GM21390 (cell line): Measurements from ENCODE around the gene AGO4.
"Not testable (repeated sequence)": the region's sequence is repeated elsewhere in the genome, so short reads cannot be mapped to it uniquely, and the experiment has no call there.

Source experiments
- ATAC-seq: cut with Tn5 transposase; IDR thresholded peaks from one replicate; pipeline ENCODE4 v1.9.1; 2021; ENCODE audit not compliant: unreplicated experiment

The AGO4 gene

DNA sequence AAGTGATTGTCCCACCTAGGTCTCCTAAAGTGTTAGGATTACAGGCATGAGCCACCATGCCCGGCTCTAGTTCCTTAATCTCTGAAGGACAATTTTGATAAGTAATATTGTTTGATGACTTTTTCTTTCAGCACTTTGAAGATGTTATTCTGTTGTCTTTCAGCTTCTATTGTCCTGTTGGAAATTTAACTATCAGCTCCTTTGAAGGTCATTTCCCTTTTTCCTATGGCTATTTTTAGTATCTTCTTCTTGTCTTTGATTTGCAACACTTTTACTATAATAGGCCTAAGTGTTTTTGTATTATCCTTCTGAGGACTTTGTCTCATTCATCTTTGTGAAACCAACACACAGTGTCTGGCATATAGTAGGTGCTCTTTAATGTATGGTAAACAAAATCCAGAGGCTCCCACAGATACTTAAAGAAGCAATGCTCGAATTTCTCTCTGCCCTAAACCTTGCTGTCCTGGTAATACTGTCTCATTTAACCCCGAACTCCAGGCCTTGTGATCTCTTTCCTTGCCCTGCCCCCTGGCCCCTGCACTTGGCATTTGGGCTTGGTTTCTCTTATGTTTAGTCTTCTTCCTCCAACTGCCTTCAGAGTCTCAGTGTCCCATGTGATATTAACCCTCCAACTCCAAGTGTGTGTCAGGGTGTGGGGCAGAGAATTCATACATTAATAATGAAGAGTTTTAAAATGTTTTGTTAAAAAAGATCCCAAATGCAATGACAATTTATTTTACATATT is 56.2 kb downstream of the AGO4 start:
- ATAC-seq = no peak

- ATAC-seq = no peak
These were observed 57.0 kb downstream of the AGO4 start for GRCh38 chr1:35864813-35865212.

GRCh38 chr1:35866991-35867390 is 59.2 kb downstream of the AGO4 start:
- ATAC-seq = no peak

DNA sequence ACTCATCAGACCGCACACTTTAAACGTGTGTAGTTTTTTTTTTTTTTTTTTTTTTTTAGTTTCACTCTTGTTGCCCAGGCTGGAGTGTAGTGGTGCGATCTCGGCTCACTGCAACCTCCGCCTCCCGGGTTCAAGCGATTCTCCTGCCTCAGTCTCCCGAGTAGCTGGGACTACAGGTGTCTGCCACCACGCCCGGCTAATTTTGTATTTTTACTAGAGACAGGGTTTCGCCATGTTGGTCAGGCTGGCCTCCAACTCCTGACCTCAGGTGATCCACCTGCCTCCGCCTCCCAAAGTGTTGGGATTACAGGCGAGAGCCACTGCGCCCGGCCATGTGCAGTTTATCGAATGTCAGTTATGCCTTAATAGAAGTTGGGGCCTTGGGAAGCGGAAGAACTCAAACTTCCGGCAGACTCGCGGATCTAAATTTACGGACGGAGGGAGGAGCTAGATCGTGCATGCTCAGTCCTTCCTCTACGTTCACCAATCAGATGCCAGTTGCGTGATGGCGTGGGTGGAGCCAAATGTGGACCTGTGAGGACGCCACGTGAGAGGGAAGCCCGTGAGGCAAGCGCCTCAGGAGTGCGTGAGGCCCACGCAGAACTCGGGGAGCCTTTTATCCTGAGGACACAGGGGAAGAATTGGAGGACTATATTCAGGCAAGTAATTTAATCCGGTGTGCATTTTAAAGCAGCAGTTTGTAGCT is 61.6 kb downstream of the AGO4 start:
- not testable (repeated sequence) for ATAC-seq

DNA sequence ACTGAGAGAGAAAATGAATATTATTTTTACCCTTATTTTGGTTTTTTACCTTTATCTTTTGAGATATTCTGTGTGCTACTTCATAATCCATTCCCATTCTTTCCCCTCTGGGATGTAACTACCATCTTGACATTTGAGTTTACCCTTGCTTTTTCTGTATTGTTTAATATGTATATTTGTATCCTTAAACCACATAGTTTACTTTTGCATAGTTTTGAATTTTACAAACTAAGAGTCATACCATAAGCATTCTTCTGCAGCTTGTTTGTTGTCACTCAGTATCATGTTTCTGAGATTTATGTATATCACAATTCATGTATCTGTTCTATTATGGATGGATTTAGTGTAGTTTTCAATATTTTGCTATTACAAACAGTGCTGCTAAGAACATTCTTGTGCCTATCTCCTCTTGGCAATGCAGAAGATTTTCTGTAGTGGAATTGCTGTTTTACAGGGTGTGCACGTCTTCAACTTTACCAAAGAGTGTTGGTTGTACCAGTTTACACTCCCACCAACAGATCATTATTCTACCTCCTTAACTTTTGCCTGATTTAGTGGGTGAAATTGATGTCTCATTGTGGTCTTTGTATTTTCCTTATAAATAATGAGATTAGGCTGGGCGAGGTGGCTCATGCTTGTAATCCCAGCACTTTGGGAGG is 63.0 kb downstream of the AGO4 start:
- ATAC-seq = no peak

- no peak for ATAC-seq
These were observed 65.5 kb downstream of the AGO4 start for GRCh38 chr1:35873243-35873750.

GRCh38 chr1:35874115-35874514 is 66.3 kb downstream of the AGO4 start:
- not testable (repeated sequence) for ATAC-seq

GRCh38 chr1:35876988-35877387 is 69.2 kb downstream of the AGO4 start:
- ATAC-seq = no peak

GRCh38 chr1:35881850-35882273 is 74.0 kb downstream of the AGO4 start:
- no peak for ATAC-seq

GRCh38 chr1:35882586-35882944 is 74.7 kb downstream of the AGO4 start:
- no peak for ATAC-seq

GRCh38 chr1:35882945-35883634 is 75.3 kb downstream of the AGO4 start, which contains the start of gene AGO1:
Gene AGO1 (plus strand): TSS chr1:35883209. CDS start chr1:35883422, 213 bp downstream.
- ATAC-seq = peak; percentile 90

DNA sequence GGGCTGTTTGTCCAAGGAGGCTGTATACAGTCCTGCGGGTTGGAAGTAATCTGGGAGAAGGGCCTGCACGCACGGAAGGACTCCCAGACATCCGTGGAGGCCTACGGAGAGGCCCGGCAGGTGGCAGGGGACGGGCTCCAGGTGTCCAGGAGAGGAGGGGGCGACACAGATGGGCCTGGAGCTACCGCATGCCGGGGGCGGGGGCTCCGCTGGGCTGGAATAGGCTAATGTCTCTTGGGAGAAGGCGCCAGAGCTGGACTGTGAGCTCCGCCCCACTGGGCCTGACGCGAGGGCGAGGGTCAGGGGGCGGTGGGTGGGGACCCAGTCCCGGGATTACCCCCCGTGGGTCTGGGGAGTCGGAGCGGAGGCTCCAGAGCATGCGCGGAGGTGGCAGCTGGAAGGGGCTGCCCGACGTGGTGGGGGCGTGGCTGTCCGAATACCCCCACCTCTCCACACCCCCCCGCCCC is 75.9 kb downstream of the AGO4 start:
- ATAC-seq = no peak

DNA sequence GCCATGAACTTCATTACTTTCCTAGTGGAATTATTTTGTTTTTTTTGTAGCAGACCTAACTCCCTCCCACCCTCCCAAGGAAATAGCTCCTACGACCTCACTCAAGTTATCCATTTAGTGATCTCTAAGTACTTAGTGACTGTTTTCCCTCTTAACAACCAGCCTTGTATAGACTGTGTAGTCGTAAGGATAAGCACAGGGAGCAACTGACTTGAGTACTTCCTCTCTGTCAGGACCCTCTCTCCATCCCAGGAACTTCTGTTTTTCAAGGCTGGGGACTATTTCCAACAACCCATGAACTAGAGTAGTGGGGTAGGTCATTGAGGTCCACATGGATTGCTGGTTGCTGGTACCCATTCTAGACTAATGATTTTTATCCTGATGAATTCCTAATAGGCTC is 77.1 kb downstream of the AGO4 start:
- ATAC-seq = no peak

- no peak for ATAC-seq
These were observed 78.2 kb downstream of the AGO4 start for GRCh38 chr1:35885961-35886558.

GRCh38 chr1:35886577-35887431 is 79.0 kb downstream of the AGO4 start:
- ATAC-seq = no peak

DNA sequence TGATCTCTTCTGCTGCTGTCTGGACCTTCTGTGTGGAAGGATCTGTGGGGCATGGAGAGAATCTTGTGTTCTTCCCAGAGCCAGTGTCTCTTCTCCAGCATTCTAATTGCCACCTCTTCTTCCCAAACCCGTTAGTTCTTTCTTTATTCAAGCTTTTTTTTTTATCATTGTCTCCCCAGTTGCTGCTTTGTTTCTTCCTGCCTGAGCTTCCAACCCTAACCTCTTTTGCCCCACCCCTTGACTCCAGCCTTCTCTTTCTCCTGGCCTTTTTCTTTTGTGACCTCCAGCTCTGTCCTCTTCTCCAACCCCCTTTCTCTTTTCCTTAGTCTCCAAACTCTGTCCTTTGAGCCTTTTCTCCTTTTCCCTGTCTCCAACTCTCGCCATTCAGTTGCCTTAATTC is 79.7 kb downstream of the AGO4 start:
- no peak for ATAC-seq

- no peak for ATAC-seq
These were observed 80.4 kb downstream of the AGO4 start for GRCh38 chr1:35888255-35888654.

- not testable (repeated sequence) for ATAC-seq
These were observed 81.2 kb downstream of the AGO4 start for GRCh38 chr1:35888981-35889380.

DNA sequence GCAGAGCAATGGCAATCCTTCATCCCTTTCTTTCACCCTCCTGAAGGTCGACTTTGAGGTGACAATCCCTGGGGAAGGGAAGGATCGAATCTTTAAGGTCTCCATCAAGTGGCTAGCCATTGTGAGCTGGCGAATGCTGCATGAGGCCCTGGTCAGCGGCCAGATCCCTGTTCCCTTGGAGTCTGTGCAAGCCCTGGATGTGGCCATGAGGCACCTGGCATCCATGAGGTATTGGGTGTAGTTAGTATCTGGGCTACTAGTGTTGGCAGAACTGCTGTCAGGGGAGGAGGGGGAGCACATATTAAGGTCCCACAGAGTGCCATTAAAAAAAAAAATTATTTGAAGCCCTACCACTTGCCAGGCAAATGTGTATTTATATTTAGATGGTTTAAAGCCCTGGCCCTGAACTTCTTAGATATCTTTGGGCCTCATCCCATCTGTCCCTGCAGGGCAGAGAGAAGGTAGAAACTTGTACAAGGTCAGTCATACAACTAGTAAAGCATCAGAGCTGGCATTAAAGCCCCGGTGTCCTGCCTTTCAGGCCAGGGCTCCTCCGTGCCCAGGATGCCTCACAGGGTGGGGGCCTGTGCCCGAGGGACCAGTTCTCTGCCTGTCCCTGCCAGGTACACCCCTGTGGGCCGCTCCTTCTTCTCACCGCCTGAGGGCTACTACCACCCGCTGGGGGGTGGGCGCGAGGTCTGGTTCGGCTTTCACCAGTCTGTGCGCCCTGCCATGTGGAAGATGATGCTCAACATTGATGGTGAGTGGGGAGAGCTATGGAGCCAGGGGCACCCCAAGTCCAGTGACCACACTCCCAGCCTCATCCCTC is 85.4 kb downstream of the AGO4 start:
- ATAC-seq = no peak
